DND-41 (cell line): Measurements from ENCODE around the gene DCAF11.

Experiments used
- ATAC-seq: fragments of 200-7000 bp; cut with Tn5 transposase; 3 replicates; pipeline ENCODE4 v1.9.1; 2021; ENCODE audit warnings: low read depth; ENCODE audit not compliant: insufficient read depth
- DNase-seq: peaks from one replicate; pipeline ENCODE4 v3.0.0-alpha.2; 2020
- H2AFZ ChIP-seq: 2 replicates; pipeline ENCODE4 v1.6.0; 2012; ENCODE audit warnings: low read depth, low read length
- H3K27ac ChIP-seq: 2 replicates; pipeline ENCODE4 v1.5.1; 2012; ENCODE audit warnings: low read length, inconsistent platforms
- H3K27me3 ChIP-seq: fragments of 200-600 bp; sonication (generic); 2 replicates; pipeline ENCODE4 v1.6.0; 2012; ENCODE audit warnings: low read length, mild to moderate bottlenecking, inconsistent platforms; ENCODE audit not compliant: insufficient read depth, poor library complexity
- H3K36me3 ChIP-seq: 2 replicates; pipeline ENCODE4 v1.5.1; 2012; ENCODE audit warnings: low read length, inconsistent platforms; ENCODE audit not compliant: insufficient read depth
- H3K4me1 ChIP-seq: 2 replicates; pipeline ENCODE4 v1.5.1; 2012; ENCODE audit warnings: mild to moderate bottlenecking, low read length; ENCODE audit not compliant: insufficient read depth
- H3K4me2 ChIP-seq: 2 replicates; pipeline ENCODE4 v1.6.0; 2012; ENCODE audit warnings: mild to moderate bottlenecking, moderate library complexity, low read length, inconsistent platforms; ENCODE audit not compliant: insufficient read depth
- H3K4me3 ChIP-seq, 2 experiments: fragments of 200-600 bp in 1 of 2; shearing (Covaris generic) in 1 of 2; 2 replicates each; pipeline ENCODE4 v1.5.1; 2012 to 2016; ENCODE audit warnings: inconsistent platforms in 2 of 2, low read length in 2 of 2, mild to moderate bottlenecking in 2 of 2, low read depth in 1 of 2, moderate library complexity in 1 of 2
- H3K79me2 ChIP-seq: 2 replicates; pipeline ENCODE4 v1.6.0; 2012; ENCODE audit warnings: low read length, inconsistent platforms; ENCODE audit not compliant: insufficient read depth
- H3K9ac ChIP-seq: 2 replicates; pipeline ENCODE4 v1.6.0; 2012; ENCODE audit warnings: low read depth, mild to moderate bottlenecking, inconsistent platforms, low read length, moderate library complexity
- H3K9me3 ChIP-seq: 2 replicates; pipeline ENCODE4 v1.5.1; 2012; ENCODE audit warnings: low read length, moderate library complexity, mild to moderate bottlenecking, inconsistent platforms; ENCODE audit not compliant: insufficient read depth, severe bottlenecking
- H4K20me1 ChIP-seq: 2 replicates; pipeline ENCODE4 v1.6.0; 2012; ENCODE audit warnings: low read length; ENCODE audit not compliant: insufficient read depth
- EZH2 ChIP-seq: IDR thresholded peaks from 3 replicates; pipeline ENCODE4 v1.6.1; 2012; ENCODE audit warnings: borderline replicate concordance, low read depth, mild to moderate bottlenecking, moderate library complexity, low read length, inconsistent platforms; ENCODE audit not compliant: severe bottlenecking
- TF ChIP-seq, protein P1 (sequence below): IDR thresholded peaks from 2 replicates; pipeline ENCODE4 v1.5.1; 2012; ENCODE audit warnings: borderline replicate concordance, low read length, moderate library complexity, mild to moderate bottlenecking; ENCODE audit not compliant: poor library complexity, severe bottlenecking; ENCODE audit errors: extremely low read depth

Gene DCAF11

DNA sequence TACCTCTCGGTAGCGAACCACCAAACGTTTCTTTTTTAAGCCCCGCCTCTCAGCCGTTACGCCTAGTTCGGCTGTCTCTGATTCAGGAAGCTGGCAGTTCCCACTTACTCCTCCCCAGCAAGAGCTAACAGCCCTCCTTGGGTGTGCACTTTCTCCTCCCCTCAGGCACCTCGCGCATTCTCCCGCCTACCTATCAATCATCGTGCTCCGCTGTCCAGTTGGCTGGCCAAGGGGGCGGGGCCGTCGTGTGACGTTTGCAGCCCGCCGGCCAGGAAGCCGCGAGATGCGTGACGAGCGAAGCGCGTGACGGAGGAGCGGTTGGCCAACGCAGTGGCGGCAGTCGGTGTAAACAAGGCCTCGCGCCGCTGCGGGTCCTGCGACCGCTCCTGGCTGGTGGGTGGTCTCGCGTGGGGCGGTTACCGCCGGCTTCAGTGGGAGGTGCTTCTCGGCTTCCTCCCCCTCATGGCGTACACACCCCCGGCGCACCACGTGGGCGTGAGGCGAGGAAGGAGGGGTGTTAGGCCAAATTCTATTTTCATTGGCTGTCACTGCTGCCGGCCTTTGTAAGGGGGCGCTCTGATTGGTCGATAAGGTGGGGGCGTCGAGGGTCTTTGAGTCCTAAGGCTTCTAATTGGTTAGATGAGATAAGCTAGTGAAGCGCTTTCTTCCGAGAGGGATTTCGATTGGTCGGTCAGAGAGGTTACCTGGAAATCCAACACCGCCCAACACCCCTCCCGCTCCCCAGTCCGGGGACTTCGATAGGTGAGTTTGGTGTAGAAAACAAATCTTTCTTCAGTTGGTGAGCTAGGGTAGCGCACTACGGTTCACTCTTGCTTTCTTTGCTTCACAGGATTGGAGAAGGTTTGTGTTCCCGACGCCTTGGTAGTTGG lies at the start of gene DCAF11, which contains the start of gene NRL:
DCAF11 (plus strand) TSS at position 246 of the 890 bp plus-strand sequence. CDS start 818 bp downstream, outside the sequence.
NRL (minus strand) TSS at position 418 of the 890 bp plus-strand sequence. CDS start 32,101 bp downstream, outside the sequence.
- peak within 1 kb of the TSS; percentile 100 for H3K27ac ChIP-seq
- no peaks in the 10 kb centered on the region for H4K20me1 ChIP-seq
- DNase-seq, result peak; percentile 99
- ATAC-seq, result peak; percentile 87
- no peaks in the 10 kb centered on the region for H3K27me3 ChIP-seq
- peaks cover 22% of the 10 kb centered on the region for H3K79me2 ChIP-seq
- H3K9me3 ChIP-seq, result no peaks in the 10 kb centered on the region
- H2AFZ ChIP-seq, result peak within 1 kb of the TSS; percentile 98
- TF ChIP-seq, protein P1, sequence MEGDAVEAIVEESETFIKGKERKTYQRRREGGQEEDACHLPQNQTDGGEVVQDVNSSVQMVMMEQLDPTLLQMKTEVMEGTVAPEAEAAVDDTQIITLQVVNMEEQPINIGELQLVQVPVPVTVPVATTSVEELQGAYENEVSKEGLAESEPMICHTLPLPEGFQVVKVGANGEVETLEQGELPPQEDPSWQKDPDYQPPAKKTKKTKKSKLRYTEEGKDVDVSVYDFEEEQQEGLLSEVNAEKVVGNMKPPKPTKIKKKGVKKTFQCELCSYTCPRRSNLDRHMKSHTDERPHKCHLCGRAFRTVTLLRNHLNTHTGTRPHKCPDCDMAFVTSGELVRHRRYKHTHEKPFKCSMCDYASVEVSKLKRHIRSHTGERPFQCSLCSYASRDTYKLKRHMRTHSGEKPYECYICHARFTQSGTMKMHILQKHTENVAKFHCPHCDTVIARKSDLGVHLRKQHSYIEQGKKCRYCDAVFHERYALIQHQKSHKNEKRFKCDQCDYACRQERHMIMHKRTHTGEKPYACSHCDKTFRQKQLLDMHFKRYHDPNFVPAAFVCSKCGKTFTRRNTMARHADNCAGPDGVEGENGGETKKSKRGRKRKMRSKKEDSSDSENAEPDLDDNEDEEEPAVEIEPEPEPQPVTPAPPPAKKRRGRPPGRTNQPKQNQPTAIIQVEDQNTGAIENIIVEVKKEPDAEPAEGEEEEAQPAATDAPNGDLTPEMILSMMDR, result no peak
- no peak for TF ChIP-seq EZH2
- peak within 1 kb of the TSS; percentile 28 to 63 for H3K4me3 ChIP-seq
- peak within 1 kb of the TSS; percentile 76 for H3K9ac ChIP-seq
- H3K4me1 ChIP-seq, result peaks cover 23% of the 10 kb centered on the region
- H3K36me3 ChIP-seq, result peaks cover 36% of the 10 kb centered on the region
- peak within 1 kb of the TSS; percentile 93 for H3K4me2 ChIP-seq

DNA sequence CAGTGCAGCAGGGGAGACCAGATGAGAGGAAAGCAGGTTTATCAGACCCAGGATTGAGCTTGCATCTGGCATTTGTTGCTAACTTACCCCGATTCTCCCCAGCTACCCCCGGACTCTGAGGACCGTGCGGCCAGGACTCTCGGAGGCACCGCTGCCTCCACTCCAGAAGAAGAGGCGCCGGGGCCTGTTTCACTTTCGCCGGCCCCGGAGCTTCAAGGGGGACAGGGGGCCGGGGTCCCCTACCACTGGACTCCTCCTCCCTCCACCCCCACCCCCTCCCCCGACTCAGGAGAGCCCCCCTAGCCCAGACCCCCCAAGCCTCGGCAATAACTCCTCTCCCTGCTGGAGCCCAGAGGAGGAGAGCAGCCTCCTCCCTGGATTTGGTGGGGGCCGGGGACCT lies 49.7 kb upstream of the DCAF11 start:
- H3K36me3 ChIP-seq, result no peaks in the 10 kb centered on the region
- H3K27ac ChIP-seq, result no peak overlapping the region
- H3K4me3 ChIP-seq, result no peak overlapping the region
- H3K9me3 ChIP-seq, result no peaks in the 10 kb centered on the region
- H3K27me3 ChIP-seq, result no peaks in the 10 kb centered on the region
- no peak overlapping the region for H2AFZ ChIP-seq
- DNase-seq, result no peak
- H4K20me1 ChIP-seq, result no peaks in the 10 kb centered on the region
- TF ChIP-seq, protein P1, result no peak
- H3K79me2 ChIP-seq, result no peaks in the 10 kb centered on the region
- no peak overlapping the region for H3K4me2 ChIP-seq
- no peaks in the 10 kb centered on the region for H3K4me1 ChIP-seq
- ATAC-seq, result no peak
- H3K9ac ChIP-seq, result no peak overlapping the region

DNA sequence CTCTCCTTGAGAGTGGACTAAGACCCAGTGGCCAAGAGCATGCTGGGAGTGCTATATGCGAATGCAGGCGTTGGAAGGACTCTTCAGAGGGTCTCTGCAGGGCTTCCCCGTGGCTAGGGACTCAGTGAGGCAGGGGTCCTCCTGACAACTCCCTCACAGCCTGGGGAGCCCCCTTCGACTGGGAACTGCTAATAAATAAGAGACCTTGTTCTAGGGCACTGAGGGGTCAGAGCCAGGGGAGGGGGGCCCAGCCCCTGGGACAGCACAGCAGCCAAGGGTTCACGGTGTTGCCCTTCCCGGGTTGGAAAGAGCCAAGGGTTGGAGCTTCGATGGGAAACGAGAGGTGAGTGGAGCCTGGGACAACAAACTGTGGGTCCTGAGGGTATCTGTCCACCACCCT lies 49.2 kb upstream of the DCAF11 start:
- ATAC-seq, result no peak

More for the DNA sequence above, 49.2 kb upstream of the DCAF11 start:
- H3K4me3 ChIP-seq, result no peak overlapping the region
- H2AFZ ChIP-seq, result no peak overlapping the region
- H3K36me3 ChIP-seq, result no peaks in the 10 kb centered on the region
- H3K27ac ChIP-seq, result no peak overlapping the region
- no peaks in the 10 kb centered on the region for H3K79me2 ChIP-seq
- H3K27me3 ChIP-seq, result no peaks in the 10 kb centered on the region
- TF ChIP-seq EZH2, result no peak
- TF ChIP-seq, protein P1, result no peak
- no peak for DNase-seq
- no peak overlapping the region for H3K4me2 ChIP-seq
- H3K9me3 ChIP-seq, result no peaks in the 10 kb centered on the region
- no peaks in the 10 kb centered on the region for H3K4me1 ChIP-seq
- no peaks in the 10 kb centered on the region for H4K20me1 ChIP-seq
- no peak overlapping the region for H3K9ac ChIP-seq
